ENCODE measurements around the gene PRR9.

GRCh38 chr1:153190373-153190772 lies 27.0 kb upstream of the PRR9 start:
- TF ChIP-seq POLR2AphosphoS5 (IDR thresholded peaks at IDR 0.05; ENCODE audit: low read depth, low read length): no peak
- no peak for TF ChIP-seq PAX5 (IDR thresholded peaks at IDR 0.05; ENCODE audit: insufficient read depth, low read length, severe bottlenecking)
- no peak for TF ChIP-seq POLR2A (IDR thresholded peaks at IDR 0.05; ENCODE audit: low read depth, low read length)

All from GM12891 (cell line).